DMS 273 (cell line): ENCODE measurements around the gene TC2N.
"Not testable (repeated sequence)": the region's sequence is repeated elsewhere in the genome, so short reads cannot be mapped to it uniquely, and the experiment has no call there.

Source experiments
- DNase-seq: peaks from one replicate; lab custom pipeline; 2025; ENCODE audit not compliant: unreplicated experiment; lab: John Stamatoyannopoulos, UW

TC2N gene

GRCh38 chr14:91835197-91835919, 32.0 kb downstream of the TC2N start:
- peak; percentile 37 for DNase-seq

DNA sequence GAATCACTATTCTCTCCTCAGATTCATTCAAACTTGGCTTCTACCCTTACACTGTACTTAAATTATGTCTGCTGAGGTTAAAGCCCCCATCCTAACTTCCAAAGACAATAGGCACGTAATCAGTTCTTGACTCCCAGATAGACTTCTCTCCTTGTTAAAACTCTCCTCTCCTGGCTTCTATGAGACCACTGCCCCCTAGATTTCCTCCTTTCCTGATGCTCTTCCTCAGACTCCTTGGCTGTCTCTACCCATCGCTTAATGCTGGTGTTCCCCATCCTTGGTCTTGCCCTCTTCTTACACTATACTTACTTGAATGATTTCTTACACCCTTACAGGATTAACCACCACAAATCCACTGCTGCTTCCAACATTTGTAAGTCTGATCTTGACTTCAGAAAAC, 32.8 kb downstream of the TC2N start:
- DNase-seq, result no peak

GRCh38 chr14:91831337-91831736, 36.0 kb downstream of the TC2N start:
- DNase-seq, result no peak

- DNase-seq, result peak; percentile 60
These were observed 36.6 kb downstream of the TC2N start for GRCh38 chr14:91830777-91831176.

DNA sequence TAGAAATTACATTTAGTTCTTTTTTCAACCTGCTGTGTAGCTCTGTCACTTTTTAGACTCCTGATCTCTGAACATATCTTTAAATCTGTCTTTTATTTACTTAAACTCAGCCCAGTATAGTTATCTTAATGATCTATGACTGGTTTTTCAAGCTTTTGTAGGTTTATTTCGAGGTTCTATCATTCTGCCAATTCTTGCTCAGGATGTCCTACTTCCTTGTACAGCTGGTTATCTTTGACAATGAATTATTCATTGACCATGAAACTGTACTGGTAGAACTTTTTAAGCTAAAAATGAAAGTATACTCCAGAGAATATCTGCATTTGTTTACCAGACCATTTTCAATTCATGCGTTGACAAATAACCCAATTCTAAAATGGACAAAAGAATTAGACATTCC, 37.8 kb downstream of the TC2N start:
- DNase-seq, result no peak

GRCh38 chr14:91827746-91828145, 39.6 kb downstream of the TC2N start:
- DNase-seq, result no peak

DNA sequence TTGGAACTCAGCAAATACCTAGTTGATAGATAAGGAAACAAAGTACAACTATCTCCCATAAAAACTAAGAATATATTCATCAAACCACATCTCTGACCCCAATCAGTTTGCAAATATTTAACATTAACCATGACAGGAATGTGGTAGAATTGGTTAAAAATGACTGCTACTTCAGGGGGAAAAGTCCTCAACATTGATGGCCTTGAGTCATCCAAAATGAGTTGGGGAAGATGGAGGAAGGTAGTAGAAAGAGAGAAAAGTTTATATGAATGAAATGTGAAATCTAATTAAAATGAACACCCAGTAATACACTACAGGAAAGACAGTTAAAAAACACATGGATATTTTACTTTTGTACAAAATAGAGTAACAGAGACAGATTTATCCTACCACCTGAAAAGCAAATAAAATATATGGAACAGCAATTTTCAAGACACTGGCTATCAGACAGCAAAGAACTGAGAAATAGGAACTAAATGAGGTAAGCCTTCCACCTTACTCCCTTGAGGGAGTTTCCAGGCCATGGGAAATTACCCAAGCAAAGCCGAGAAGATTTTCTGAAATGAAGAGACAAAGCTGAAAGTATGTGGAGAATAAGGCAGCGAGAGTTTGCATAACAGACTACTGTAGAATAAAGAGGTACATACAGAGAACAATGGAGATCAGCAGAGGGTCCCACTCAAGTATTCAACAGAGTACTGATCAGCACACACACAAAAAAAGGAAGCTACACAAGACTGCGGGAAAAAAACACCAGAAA, 49.6 kb downstream of the TC2N start:
- no peak for DNase-seq

DNA sequence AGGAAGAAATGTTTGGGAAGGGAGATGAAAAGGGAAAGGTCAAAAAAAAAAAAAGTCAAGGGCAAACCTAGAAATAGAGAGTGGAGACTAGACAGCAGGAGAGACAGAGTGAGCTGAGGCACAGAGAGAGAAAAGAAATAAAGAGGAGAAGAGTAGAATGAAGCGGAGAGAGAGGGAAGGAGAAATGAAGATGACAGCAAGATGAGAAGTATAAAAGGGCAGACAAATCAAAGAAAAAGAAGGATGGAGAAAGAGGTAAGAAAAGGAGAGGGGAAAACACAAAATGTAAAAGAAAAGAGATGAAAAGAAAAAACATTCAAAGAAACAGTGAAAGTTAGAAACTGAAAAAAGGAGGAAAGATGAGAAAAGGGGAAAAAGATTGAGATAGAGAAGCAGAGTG, 53.0 kb downstream of the TC2N start:
- DNase-seq, result no peak

GRCh38 chr14:91810699-91811098, 56.6 kb downstream of the TC2N start:
- no peak for DNase-seq

DNA sequence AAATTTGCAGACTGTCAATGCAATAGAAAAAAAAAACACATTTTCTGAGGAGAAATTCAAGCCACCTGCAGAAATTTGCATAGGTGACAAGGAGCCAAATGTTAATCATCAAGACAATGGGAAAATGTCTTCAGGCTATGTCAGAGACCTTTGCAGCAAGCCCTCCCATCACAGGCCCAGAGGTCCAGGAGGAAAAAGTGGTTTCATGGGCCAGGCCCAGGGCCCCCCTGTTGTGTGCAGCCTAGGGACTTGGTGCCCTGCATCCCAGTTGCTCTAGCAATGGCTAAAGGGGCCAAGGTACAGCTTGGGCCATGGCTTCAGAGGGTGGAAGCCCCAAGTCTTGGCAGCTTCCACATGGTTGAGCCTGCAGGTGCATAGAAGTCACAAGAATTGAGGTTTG, 60.6 kb downstream of the TC2N start:
- DNase-seq, result no peak

DNA sequence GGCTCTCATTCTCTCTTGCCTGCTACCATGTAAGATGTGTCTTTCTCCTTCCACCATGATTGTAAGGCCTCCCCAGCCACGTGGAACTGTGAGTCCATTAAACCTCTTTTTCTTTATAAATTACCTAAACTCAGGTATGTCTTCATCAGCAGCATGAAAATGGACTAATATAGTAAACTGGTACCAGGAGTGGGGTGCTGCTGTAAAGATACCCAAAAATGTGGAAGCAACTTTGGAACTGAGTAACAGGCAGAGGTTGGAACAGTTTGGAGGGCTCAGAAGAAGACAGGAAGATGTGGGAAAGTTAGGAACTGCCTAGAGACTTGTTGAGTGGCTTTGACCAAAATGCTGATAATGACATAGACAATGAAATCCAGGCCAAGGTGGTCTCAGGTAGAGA, 61.2 kb downstream of the TC2N start:
- DNase-seq, result not testable (repeated sequence)

- DNase-seq, result no peak
These were observed 61.7 kb downstream of the TC2N start for GRCh38 chr14:91805659-91806058.

GRCh38 chr14:91801358-91801757, 66.0 kb downstream of the TC2N start:
- DNase-seq, result no peak

GRCh38 chr14:91796617-91797347, 70.6 kb downstream of the TC2N start:
- no peak for DNase-seq

- no peak for DNase-seq
These were observed 73.6 kb downstream of the TC2N start for GRCh38 chr14:91793704-91794103.

DNA sequence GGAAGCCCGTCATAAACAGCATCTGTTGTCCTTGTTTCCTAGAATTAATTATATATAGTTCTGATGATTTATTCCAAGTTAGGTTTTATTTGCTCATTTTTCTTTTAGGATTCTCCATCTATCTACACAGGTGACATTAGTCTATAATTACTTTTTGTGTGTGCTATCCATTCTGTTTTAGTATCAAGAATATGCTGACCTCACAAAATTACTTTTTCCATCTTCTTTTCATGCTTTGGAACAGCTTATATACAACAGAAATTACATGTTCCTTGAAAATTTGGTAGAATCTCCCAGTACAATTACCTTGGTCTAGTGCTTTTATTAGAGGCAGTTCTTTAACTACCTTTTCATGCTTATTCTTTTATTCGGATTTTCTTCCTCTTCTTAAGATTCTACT, 81.1 kb downstream of the TC2N start:
- no peak for DNase-seq

DNA sequence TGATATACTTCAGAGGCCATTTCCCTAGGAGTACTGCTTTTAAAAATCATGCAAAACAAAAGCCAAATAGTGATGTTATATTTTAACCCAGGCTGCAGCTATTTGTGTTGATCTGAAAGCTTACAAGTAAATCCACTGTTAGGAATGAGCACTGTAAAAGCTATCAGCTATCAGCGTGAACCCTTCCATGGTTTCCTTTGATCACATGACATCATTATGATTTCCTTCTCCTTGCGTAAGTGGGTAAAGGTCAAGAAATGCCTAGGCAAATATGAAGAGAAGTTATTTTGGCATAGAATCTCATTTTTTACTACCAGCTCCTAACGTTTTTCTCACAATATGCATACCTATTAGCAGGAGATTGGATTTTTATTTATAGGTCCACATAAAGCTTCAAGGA, 86.9 kb downstream of the TC2N start:
- no peak for DNase-seq

- no peak for DNase-seq
These were observed 89.1 kb downstream of the TC2N start for GRCh38 chr14:91778217-91778616.

- DNase-seq, result no peak
These were observed 92.9 kb downstream of the TC2N start for GRCh38 chr14:91774140-91775096.

GRCh38 chr14:91770185-91770584, 97.2 kb downstream of the TC2N start:
- no peak for DNase-seq
